HCT116 (cell line): Measurements from ENCODE around the gene WDR45. TPM values are rescaled to one million over a fixed set of nuclear protein-coding genes. Genes with fewer than 3 reads are reported as not detected.

ENCODE experiments used
- ATAC-seq: fragments of 200-7000 bp; cut with Tn5 transposase; 2 replicates; pipeline ENCODE4 v1.9.1; 2020; ENCODE audit warnings: mild to moderate bottlenecking, moderate library complexity
- BruUV-seq: library from RNA; stranded (reverse); fragments of 400-500 nt; replicated peaks from 2 replicates; lab custom pipeline; 2021; lab: Mats Ljungman, UMichigan
- CTCF ChIA-PET: fragments of 300-600 bp; sonication (Branson Sonifier 250); formaldehyde crosslinking; loops from one replicate; lab custom pipeline; 2021; ENCODE audit warnings: antibody characterized with exemption; lab: Charles Lee
- POLR2A ChIA-PET: fragments of 300-600, 350-600 bp; sonication (Branson Sonifier 250); formaldehyde crosslinking; loops from one replicate; lab custom pipeline; 2021; ENCODE audit warnings: antibody characterized with exemption; lab: Charles Lee
- RAD21 ChIA-PET, 2 experiments: fragments of 300-600 bp; sonication (Branson Sonifier 250); formaldehyde crosslinking; loops; one replicate each; lab custom pipeline; 2023; ENCODE audit warnings: low total read pairs in 2 of 2; ENCODE audit not compliant: uncharacterized antibody in 2 of 2, unreplicated experiment in 2 of 2, low non-redundant PET in 1 of 2; lab: Charles Lee
- DNase-seq: peaks from one replicate; pipeline ENCODE4 v3.0.0-alpha.2; 2010; ENCODE audit warnings: low read depth, low spot score
- H2AFZ ChIP-seq: fragments of 200-600 bp; shearing (Covaris generic), sonication (generic); 2 replicates; pipeline ENCODE4 v1.6.1; 2017; ENCODE audit warnings: low read depth, mixed run types, mixed read lengths, antibody characterized with exemption, low read length; ENCODE audit not compliant: poor library complexity, severe bottlenecking
- H3K27ac ChIP-seq: 2 replicates; pipeline ENCODE4 v1.5.1; 2012; ENCODE audit warnings: low read depth, low read length
- H3K27me3 ChIP-seq: fragments of 200-600 bp; sonication (generic); 2 replicates; pipeline ENCODE4 v1.6.1; 2016; ENCODE audit warnings: mixed run types, low read length, mixed read lengths; ENCODE audit not compliant: insufficient read depth
- H3K36me3 ChIP-seq, 2 experiments: fragments of 200-500 bp in 1 of 2; fragments of 200-600 bp in 1 of 2; sonication (Bioruptor generic) in 1 of 2; sonication (generic) in 1 of 2; 2 replicates each; pipeline versions ENCODE4 v1.5.1 to v1.6.1; 2014 to 2016; ENCODE audit warnings: low read length in 2 of 2, inconsistent platforms in 1 of 2, mixed read lengths in 1 of 2, mixed run types in 1 of 2; ENCODE audit not compliant: insufficient read depth in 2 of 2, control insufficient read depth in 1 of 2
- H3K4me1 ChIP-seq, 2 experiments: fragments of 200-600 bp in 1 of 2; sonication (generic) in 1 of 2; 2 replicates each; pipeline versions ENCODE4 v1.5.1 to v1.6.1; 2012 to 2017; ENCODE audit warnings: low read length in 2 of 2, inconsistent platforms in 1 of 2, mild to moderate bottlenecking in 1 of 2, mixed read lengths in 1 of 2, mixed run types in 1 of 2, moderate library complexity in 1 of 2; ENCODE audit not compliant: insufficient read depth in 2 of 2, control insufficient read depth in 1 of 2
- H3K4me2 ChIP-seq: fragments of 200-600 bp; sonication (generic); 2 replicates; pipeline ENCODE4 v1.6.1; 2017; ENCODE audit warnings: mixed run types, low read length, mixed read lengths
- H3K4me3 ChIP-seq, 2 experiments: fragments of 200-600 bp in 1 of 2; sonication (generic) in 1 of 2; replicated peaks in 1 of 2; 2 replicates each; pipeline ENCODE4 v1.5.1; 2011 to 2016; ENCODE audit warnings: low read length in 2 of 2, control low read depth in 1 of 2, low read depth in 1 of 2, mild to moderate bottlenecking in 1 of 2, mixed read lengths in 1 of 2, mixed run types in 1 of 2
- H3K79me2 ChIP-seq: fragments of 200-600 bp; sonication (generic); 2 replicates; pipeline ENCODE4 v1.6.1; 2017; ENCODE audit warnings: mild to moderate bottlenecking, mixed run types, low read length, moderate library complexity, mixed read lengths; ENCODE audit not compliant: insufficient read depth
- H3K9ac ChIP-seq: fragments of 200-600 bp; sonication (generic); 2 replicates; pipeline ENCODE4 v1.6.1; 2016; ENCODE audit warnings: low read length, mixed read lengths
- H3K9me2 ChIP-seq: fragments of 200-600 bp; sonication (generic), shearing (Covaris generic); 2 replicates; pipeline ENCODE4 v1.6.1; 2017; ENCODE audit warnings: mixed run types, mild to moderate bottlenecking, moderate library complexity; ENCODE audit not compliant: insufficient read depth
- H3K9me3 ChIP-seq, 2 experiments: fragments of 200-500 bp in 1 of 2; fragments of 200-600 bp in 1 of 2; sonication (Bioruptor generic) in 1 of 2; sonication (generic) in 1 of 2; 2 replicates each; pipeline ENCODE4 v1.6.1; 2014 to 2017; ENCODE audit warnings: low read length in 2 of 2, mixed read lengths in 2 of 2, inconsistent platforms in 1 of 2, low read depth in 1 of 2, mild to moderate bottlenecking in 1 of 2, mixed run types in 1 of 2, moderate library complexity in 1 of 2; ENCODE audit not compliant: control insufficient read depth in 1 of 2, insufficient read depth in 1 of 2
- H4K20me1 ChIP-seq: fragments of 200-600 bp; sonication (generic), shearing (Covaris generic); 2 replicates; pipeline ENCODE4 v1.6.1; 2017; ENCODE audit warnings: mixed run types, mild to moderate bottlenecking, moderate library complexity; ENCODE audit not compliant: insufficient read depth
- CBX3 ChIP-seq: IDR thresholded peaks from 2 replicates; pipeline ENCODE4 v1.6.1; 2012; ENCODE audit warnings: low read depth
- CEBPB ChIP-seq: IDR thresholded peaks from 2 replicates; pipeline ENCODE4 v1.6.1; 2012; ENCODE audit warnings: low read depth
- ELF1 ChIP-seq: IDR thresholded peaks from 2 replicates; pipeline ENCODE4 v1.6.1; 2012; ENCODE audit warnings: low read depth, borderline replicate concordance
- POLR2AphosphoS5 ChIP-seq: IDR thresholded peaks from 2 replicates; pipeline ENCODE4 v1.6.1; 2011; ENCODE audit warnings: mild to moderate bottlenecking, low read depth, low read length, moderate library complexity
- SIN3A ChIP-seq: IDR thresholded peaks from 2 replicates; pipeline ENCODE4 v1.6.1; 2012; ENCODE audit warnings: low read depth
- SRF ChIP-seq: IDR thresholded peaks from 2 replicates; pipeline ENCODE4 v1.6.1; 2012; ENCODE audit warnings: low read depth
- TCF7L2 ChIP-seq: IDR thresholded peaks from 2 replicates; pipeline ENCODE4 v1.7.0; 2011; ENCODE audit warnings: borderline replicate concordance, inconsistent platforms; ENCODE audit not compliant: insufficient read depth, insufficient read length; ENCODE audit errors: extremely low read depth
- YY1 ChIP-seq: IDR thresholded peaks from 2 replicates; pipeline ENCODE4 v1.6.1; 2011; ENCODE audit warnings: low read length, low read depth, moderate library complexity, mild to moderate bottlenecking; ENCODE audit not compliant: insufficient replicate concordance; ENCODE audit errors: extremely low read depth
- ZNF274 ChIP-seq: fragments of 200-500 bp; sonication (Bioruptor generic); IDR thresholded peaks from 2 replicates; pipeline ENCODE4 v1.6.1; 2014; ENCODE audit warnings: mild to moderate bottlenecking, low read depth, low read length, inconsistent platforms
- intact Hi-C: fragments of 100-400 bp; cut with micrococcal nuclease; formaldehyde crosslinking; loops from 2 replicates; pipeline ENCODE4 v1.10.0; 2022
- total RNA-seq: library from RNA; stranded (reverse); gene quantifications from one replicate; pipeline ENCODE4 v1.2.1, GENCODE V29; 2021; ENCODE audit not compliant: unreplicated experiment

WDR45 gene
- total RNA-seq, 1 experiment from 2014 or later: 41.7 TPM

GRCh38 chrX:49071877-49072711 is 7.6 kb downstream of the WDR45 start:
- RAD21 ChIA-PET: no interaction called here

GRCh38 chrX:49070988-49071387 is 8.7 kb downstream of the WDR45 start:
- intact Hi-C loops: no loop called here
- POLR2A ChIA-PET: no interaction called here

More at GRCh38 chrX:49071877-49072711, 7.6 kb downstream of the WDR45 start:
- no peak overlapping the region for H3K4me2 ChIP-seq
- no peaks in the 10 kb centered on the region for H3K27me3 ChIP-seq
- no peaks in the 10 kb centered on the region for H3K9me3 ChIP-seq
- H3K36me3 ChIP-seq: no peaks in the 10 kb centered on the region
- ATAC-seq (no peak), DNase-seq (no peak)
- no peaks in the 10 kb centered on the region for H3K79me2 ChIP-seq
- BruUV-seq: no TSS peak
- no peak overlapping the region for H3K9ac ChIP-seq
- ChIA-PET POLR2A (no interaction called here), CTCF (no interaction called here)
- no peak overlapping the region for H2AFZ ChIP-seq
- H3K9me2 ChIP-seq: no peaks in the 10 kb centered on the region
- no peak overlapping the region for H3K4me3 ChIP-seq
- intact Hi-C loops: no loop called here
- no peak overlapping the region for H3K27ac ChIP-seq
- TF ChIP-seq SIN3A (no peak), TCF7L2 (no peak), CBX3 (no peak), SRF (no peak)
- peaks cover 0 to 15% of the 10 kb centered on the region in 2 experiments; a peak in 2 of 4 replicates for H3K4me1 ChIP-seq
- H4K20me1 ChIP-seq: no peaks in the 10 kb centered on the region

More at GRCh38 chrX:49070988-49071387, 8.7 kb downstream of the WDR45 start:
- BruUV-seq: no TSS peak
- Histone ChIP-seq H4K20me1 (no peaks in the 10 kb centered on the region), H3K9ac (no peak overlapping the region), H3K4me3 (no peak overlapping the region), H3K27ac (no peak overlapping the region), H3K9me2 (no peaks in the 10 kb centered on the region), H3K4me1 (peaks cover 0 to 15% of the 10 kb centered on the region in 2 experiments; a peak in 2 of 4 replicates), H2AFZ (no peak overlapping the region), H3K36me3 (no peaks in the 10 kb centered on the region), H3K4me2 (no peak overlapping the region), H3K79me2 (no peaks in the 10 kb centered on the region), H3K27me3 (no peaks in the 10 kb centered on the region), H3K9me3 (no peaks in the 10 kb centered on the region)
- CTCF ChIA-PET: no interaction called here
- TF ChIP-seq YY1: no peak
- no peak for TF ChIP-seq TCF7L2
- TF ChIP-seq CEBPB: no peak
- TF ChIP-seq ZNF274: no peak
- no peak for TF ChIP-seq POLR2AphosphoS5
- no peak for TF ChIP-seq ELF1
- RAD21 ChIA-PET: no interaction called here
- ATAC-seq (no peak), DNase-seq (no peak)
